HG03045 (cell line): ENCODE results near the gene VAPB.
A peak's percentile ranks its signal among the peaks of the same experiment; 100 is the strongest.

ENCODE experiments used
- ATAC-seq: cut with Tn5 transposase; IDR thresholded peaks from one replicate; pipeline ENCODE4 v1.9.1; 2021; ENCODE audit warnings: mild to moderate bottlenecking, moderate library complexity; ENCODE audit not compliant: unreplicated experiment

Gene VAPB

DNA sequence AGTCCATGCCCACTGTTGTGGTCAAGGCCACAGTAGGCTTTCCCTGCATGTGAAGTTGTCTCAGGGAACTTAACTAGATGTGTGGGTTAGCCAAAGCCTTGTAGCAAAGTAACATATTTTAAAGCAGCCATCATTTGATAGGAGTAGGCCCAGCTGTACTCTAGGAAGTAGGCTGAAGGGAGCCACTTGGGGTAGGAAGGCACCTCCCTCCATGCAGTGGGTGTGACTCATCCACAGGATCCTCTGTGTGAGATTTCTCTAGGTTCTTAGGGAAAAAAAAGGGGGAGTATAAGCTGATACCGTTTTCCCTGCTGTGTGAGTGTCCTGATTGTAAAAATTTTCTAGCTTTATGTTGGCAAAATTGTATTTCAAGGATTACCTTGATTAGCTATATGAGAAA is 44.7 kb downstream of the VAPB start:
- ATAC-seq: no peak

DNA sequence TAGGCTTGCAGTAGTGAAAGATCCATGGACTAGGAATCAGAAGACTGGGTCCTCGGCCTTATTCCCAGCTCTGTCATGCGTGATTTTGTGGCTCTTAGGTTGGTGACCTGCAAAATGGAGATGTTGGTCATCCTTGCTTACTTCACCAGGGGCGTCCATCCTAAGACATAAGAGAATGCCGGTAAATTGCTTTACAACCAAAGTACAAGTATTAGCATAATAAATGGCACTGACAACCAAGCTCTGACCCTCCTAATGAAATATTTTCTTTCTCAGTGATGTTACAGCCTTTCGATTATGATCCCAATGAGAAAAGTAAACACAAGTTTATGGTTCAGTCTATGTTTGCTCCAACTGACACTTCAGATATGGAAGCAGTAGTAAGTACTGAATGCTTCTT is 45.3 kb downstream of the VAPB start:
- ATAC-seq: no peak

DNA sequence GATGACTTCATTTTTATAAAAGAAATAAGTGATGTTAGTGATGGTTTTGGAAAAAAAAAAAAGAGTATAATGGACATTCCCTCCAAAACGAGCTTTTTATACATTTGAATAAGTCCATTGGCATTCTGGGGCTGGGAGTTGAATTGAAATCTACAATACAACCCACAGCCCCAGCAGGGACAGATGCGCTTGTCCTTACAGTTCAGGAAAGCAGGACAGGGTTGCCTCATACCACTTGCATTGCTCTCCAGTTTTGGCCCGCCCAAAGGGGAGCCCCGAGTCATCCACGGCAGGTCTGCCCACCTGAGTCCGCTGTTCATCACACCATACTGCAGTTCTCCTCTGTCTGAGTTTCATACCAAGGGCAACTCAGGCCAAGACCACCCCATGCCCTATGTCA is 46.2 kb downstream of the VAPB start:
- no peak for ATAC-seq

DNA sequence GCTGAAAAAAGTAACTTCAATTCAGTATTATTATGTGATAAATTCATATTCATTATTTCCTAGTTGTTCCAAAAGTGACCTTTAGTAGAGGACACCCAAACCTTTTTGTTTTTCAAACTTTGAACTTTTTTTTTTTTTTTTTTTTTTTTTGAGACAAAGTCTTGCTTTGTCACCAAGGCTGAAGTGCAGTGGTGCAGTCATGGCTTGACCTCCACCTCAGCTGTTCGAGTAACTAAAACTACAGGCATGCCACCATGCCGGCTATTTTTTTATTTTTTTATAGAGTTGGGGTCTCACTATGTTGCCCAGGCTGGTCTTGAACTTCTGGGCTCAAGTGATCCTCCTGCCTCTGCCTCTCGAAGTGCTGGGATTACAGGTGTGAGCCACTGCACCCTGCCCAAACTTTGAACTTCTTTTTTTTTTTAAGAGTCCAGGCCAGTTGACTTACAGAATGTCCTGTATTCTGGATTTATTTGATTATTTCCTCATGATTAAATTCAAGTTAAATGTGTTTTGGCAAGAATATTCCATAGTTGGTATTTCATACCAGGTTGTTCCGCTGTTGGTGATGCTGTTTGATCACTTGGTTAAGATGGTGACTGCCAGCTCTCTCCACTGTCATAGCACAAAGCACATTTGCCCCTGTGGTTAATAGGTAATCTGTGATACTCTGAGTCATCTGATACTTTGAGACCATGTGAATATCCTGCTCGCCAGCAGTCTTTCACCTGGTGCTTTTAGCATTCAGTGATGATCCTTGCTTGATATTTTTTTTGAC is 48.0 kb downstream of the VAPB start:
- ATAC-seq: no peak

DNA sequence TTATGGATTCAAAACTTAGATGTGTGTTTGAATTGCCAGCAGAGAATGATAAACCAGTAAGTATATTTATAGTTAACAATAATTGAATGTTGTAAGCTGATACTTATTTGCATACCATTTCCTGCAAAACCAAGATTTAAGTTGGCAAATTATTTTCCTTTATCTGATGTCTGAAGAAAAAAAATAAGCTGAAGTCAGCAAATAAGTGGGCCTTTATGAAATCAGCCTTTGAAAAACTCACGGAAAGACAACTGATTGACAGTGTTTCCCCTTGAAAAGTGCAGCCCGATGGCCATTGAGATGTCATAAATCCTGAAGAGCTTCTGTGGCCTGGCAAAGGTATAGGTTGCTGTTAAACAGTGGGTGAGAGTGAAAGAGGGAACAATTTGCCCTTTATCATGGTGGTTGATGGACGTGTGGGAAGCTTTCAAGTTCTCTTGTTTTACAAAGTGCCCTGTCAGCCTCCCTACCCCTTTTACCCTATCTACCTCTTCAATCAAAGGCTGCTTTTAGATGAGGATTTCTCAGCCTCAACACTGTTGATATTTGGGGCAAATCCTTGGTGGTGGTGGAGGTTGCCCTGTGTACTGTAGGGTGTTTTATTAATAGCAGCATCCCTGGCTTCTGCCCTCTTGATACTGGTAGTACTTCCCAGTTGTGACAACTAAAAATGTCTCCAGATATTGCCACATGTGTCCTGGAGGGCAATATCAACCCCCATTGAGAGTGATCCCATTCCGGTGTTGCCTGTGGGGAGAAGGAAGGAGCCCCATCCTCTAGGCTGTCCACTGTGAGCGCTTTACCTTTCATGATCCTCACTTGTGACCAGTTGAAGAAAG is 50.2 kb downstream of the VAPB start:
- no peak for ATAC-seq

DNA sequence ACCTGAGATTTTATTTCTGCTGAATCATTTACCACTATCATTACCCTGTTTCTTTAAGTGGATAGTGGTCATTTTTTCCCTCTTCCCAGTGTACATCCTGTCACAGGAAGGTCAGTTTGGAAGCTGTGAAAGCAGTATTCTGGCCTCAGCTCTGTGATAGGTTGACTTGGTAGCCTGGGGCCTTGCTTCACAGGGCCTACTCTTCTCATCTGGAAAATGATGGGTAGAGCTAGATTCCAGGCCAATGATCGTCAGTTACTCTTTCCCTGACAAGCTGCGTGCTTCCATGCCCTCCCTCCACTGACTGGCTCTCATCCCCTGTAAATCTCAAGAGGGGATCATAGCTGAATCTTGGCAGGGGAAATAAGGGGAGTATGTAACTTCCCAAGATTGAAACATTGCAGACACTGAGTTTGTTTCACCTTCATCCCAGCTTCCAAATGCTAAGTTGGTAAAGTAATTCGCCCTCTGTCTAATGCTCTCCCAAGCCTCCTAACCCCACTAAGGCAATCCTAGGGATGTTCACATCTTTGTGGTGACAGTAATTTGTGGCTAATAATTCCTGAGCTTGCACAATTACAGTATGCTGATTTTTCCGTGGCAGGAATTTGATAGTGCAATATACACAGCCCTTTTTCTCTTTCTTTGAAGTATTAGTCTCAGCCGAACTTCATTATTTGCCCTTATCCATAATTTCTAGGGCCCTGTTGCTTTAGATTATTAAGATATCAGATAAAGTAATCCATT is 51.2 kb downstream of the VAPB start:
- ATAC-seq: no peak

DNA sequence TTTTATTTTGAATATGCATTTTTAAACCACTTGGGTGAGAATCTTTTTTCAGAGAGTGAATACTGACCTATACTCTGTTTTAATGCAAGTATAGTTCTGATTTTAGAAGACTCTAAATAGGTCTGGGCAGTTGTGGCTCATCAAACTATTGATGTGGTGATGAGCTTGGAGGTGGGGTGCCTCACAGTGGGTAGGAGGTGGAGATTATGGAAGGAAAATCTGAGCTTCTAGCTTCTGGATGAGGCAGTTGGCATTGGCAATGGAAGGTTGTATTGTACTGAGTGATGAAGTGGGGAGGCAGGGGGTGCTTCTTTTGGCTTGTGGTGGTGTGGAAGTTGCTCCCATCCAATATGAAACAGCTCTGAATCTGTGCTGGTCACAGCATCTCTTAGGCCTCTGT is 52.7 kb downstream of the VAPB start:
- ATAC-seq: no peak

DNA sequence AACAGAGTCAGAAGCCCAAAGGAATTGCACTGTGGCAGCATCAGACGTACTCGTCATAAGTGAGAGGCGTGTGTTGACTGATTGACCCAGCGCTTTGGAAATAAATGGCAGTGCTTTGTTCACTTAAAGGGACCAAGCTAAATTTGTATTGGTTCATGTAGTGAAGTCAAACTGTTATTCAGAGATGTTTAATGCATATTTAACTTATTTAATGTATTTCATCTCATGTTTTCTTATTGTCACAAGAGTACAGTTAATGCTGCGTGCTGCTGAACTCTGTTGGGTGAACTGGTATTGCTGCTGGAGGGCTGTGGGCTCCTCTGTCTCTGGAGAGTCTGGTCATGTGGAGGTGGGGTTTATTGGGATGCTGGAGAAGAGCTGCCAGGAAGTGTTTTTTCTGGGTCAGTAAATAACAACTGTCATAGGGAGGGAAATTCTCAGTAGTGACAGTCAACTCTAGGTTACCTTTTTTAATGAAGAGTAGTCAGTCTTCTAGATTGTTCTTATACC is 55.8 kb downstream of the VAPB start:
- no peak for ATAC-seq

DNA sequence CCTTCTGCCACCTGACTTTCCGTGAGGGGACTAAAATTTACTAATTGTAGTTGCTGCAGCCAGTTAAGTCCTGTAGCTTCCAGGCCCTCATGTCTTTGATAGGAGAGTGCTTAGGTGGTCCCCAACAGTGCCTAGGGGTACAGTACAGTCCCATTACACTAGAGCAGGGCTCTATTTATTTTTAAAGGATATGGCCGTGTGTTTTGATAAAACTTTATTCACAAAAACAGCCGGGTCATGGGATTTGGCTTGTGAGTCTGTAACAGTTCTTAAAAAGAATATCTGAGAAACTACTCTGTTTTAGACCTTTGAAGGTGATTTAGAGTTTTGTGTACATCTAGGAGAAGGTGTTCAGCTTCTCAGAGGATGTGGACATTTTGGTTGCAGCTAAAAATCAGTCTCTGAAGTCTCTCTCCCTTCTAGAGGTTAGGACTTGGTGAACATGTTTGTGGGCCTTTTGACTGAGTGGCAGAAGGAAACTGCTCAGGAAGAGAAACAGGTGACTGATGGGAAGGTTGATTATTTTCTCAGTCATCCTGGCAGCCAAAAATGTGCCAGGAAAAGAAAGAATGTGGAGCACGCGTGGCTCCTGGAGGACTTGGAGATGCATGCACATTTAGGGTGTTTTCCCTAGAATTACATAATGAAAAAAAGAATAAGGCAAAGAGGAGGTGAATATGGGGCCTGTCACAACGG is 57.4 kb downstream of the VAPB start:
- ATAC-seq: no peak

DNA sequence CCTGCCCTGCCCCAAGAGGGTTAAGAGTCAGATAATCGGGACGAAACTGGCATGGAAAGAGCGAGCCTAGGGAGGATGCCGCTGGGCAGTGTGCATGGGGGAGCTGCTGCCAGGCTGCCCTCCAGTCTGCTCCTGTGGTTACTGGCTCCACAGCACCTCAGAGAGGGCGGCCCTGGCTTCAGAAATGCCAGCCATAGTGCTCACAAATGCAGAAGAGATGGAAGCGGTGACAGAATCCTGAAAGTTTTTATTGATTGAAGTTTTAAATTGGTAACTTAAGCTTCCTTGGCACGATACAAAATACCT is 57.9 kb downstream of the VAPB start:
- ATAC-seq: no peak

DNA sequence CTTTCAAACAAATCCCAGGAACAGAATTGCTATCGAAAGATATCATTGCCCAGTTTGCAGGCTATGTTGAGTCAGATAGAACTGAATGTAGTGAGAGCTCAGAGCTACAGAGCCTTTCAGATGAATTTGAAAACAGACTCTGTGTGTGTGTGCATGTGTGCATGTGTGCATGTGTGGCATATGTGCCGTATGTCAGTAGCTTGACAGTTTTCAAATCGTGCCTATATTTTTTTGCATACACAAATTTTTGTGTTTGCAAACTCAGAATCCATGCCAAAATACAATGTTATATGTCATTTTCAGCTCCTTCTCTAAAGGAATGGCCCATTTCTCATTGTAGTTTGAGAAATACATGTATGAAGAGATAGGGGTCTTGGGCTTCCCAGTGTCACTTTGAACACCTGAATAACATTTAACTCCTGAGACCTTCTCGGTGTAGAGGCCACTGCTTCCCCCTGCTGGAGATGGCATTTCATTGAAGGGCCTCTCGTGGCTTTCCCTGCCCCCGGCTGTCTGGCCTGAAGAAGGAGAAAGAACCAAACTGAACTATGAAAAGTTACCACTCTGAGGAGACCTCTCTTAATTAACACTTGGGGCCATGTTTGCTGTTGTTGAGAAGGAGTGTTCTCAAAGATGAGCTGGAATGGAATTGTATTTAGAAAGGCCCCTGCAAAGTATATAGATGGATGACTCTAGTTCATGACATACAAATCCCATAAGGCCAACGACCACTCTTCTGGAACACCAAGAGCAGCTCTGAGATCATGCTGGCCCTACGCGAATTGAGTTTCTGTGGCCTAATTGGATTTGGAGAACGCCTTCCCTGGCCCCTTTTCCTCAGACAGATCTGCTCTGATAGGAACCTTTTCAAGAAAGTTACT is 58.7 kb downstream of the VAPB start:
- no peak for ATAC-seq

DNA sequence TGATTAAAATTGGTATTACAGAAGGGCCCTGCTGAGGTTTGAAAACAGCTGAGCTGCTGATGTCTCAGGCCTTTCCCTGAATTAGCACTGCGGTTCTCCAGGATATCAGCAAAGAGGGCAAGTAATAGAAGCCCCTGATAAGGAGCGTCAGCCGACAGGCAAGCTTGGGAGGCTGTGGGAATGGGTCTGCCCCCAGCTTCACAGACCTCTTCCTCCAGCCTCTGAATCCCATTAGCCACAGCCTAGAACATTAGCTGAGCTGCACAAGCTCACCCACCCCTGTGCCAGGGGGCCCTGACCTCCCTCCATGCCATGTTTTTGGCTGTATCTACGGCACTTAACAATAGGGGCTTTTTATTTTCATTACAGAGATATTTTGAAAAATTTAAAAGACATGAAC is 59.9 kb downstream of the VAPB start:
- ATAC-seq: no peak

DNA sequence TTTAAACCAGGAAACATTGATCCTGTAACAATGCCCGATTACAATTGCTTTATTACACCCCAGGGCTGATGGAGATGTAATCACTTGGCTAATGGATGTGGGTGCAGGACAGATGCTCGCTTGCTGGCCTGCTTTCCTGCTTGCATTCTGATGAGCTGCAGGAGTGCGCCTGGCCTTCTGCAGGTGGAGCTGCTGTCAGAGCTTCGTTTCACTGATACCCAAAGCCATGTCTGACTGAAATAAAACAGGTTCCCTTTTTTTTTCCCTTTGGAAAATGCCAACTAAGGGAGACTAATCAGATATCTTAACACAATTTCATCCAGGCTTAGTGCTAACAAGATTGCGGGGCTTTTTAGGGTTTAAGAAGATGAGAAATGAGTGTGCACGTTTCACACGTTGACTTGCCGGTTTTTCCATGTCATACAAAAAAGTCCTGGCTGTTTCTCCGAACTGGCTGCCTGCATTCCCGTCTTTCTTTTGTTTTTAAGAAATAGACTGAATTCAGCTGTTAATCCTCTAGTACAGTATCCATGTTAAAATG is 60.7 kb downstream of the VAPB start:
- ATAC-seq: no peak

DNA sequence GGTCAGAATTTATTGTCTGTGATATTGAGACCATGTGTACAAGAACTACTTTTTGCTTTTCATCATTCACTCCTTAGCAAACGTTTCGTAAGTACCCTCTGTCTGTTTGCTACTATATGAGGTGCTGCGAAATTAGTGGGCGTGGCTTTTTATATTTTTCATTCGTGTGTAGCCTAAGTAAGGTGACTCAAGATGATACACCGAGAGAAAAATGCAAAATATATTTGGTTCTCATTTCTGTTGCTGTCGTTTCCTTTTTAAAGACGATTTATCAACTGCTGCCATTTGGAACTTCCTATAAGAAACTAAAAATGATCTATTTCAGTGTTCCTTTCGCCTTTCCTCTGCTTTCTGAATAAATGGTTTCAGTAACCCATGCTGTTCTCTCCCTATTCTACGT is 61.2 kb downstream of the VAPB start:
- peak; percentile 45 for ATAC-seq

DNA sequence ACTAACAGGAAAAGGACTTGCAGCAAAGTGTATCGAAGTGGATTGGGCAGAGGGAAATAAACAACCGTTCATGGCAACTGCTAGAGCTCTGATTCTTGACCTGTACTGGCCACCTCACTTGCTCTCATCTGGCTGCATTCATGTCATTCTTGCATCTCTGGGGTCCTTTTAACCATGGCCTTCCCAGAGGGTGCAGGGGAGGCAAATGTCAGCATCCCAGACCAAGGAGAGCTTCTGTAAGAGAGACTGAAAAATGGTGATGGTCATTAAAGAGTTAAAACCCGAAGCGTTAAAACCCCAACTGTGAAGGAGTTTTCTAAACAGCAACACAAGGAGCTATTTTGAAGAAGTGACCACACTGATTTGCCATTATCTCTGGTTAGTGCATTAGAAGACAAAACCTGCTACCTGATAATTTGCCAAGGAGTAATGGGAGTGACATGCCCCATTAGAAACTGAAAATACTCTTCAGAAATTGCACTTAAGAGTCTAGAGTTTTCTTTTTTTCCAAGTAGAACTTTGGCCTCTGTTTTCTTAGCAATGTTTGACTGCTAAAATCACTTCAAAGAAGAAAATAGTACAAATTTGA is 63.7 kb downstream of the VAPB start:
- no peak for ATAC-seq

DNA sequence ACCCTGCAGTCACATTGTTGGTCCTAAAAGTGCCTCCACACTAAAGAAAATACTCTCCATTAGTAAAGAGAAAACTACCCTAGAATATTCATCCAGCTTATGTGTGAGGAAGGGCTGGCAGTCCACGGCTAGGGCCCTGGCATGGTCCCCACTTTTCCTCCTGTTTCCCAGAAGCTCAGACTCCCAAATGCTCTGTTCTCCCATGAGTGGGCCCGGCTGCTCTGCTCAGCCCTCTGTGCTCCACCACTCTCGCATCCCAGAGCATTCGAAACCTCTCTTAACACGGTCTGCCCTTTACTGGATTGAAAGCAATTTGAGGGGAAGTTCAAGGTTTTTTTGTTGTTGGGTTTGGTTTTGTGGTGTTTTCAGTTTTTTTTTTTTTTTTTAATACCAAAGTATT is 64.4 kb downstream of the VAPB start:
- ATAC-seq: no peak

DNA sequence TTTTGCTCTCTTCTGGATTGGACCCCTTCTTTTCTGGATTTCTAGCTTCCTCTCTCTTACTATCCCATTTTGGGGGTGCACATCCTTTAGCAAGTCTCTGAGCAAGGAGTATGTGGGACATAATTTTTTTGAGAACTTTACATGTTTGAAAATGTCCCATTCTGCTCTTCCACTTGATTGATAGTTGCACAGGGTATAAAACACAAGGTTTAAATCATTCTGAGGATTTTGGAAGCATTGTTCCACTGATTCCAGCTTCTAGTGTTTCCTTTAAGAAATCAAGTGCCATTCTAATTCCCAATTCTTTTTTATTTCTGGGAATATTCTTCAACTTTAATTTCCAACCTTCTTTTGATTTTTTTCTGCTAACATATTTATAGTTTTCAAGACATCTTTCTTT is 65.4 kb downstream of the VAPB start:
- no peak for ATAC-seq

DNA sequence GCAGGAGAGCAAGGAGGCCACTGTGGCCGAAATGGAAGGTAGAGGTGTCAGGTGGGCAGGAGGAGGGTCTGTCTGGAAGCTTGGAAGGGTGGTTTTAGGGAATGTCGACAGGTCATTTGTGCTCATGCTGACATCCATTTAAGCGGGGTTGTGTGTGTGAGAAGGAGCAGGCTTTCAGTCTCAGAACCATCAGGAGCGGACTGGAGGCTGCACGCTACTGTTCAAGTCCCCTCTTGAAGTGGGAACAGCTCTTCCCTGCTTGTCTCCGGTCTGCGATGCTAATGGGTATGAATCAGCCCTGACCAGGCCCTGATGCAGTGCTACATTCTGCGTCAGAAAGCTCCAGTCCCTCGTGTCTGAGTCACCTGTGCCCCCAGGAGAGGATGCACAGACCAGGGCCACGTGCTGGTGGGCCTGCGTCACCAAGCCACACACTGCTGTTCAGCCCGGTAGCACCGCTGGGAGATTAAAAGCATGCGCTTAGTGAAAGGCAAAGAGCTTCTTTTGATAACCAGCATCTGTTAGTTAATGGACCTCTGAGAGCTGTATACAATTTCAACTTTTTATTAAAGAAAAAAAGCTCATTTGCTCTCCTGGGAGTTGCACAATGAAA is 68.2 kb downstream of the VAPB start:
- ATAC-seq: no peak
